HepG2 (cell line): ENCODE data around the gene FAM216A. TPM values are rescaled to one million over a fixed set of nuclear protein-coding genes. Genes with fewer than 3 reads are reported as not detected.

ENCODE experiments used
- AKAP8 ChIP-seq: sonication (generic); formaldehyde crosslinking; IDR thresholded peaks from 2 replicates; pipeline ENCODE4 v1.5.1; 2020; ENCODE audit warnings: mild to moderate bottlenecking, missing genetic modification reagents
- ATAD3A ChIP-seq: sonication (generic); formaldehyde crosslinking; IDR thresholded peaks from 2 replicates; pipeline ENCODE4 v1.4.0; 2020; ENCODE audit warnings: missing genetic modification reagents
- CC2D1A ChIP-seq: sonication (generic); formaldehyde crosslinking; IDR thresholded peaks from 2 replicates; pipeline ENCODE4 v1.8.1; 2023; ENCODE audit warnings: mild to moderate bottlenecking, missing genetic modification reagents
- CENPX ChIP-seq: sonication (generic); formaldehyde crosslinking; IDR thresholded peaks from 2 replicates; pipeline ENCODE4 v1.9.0; 2021; ENCODE audit warnings: mild to moderate bottlenecking, missing genetic modification reagents, moderate library complexity
- DNMT3B ChIP-seq: conservative IDR thresholded peaks from 2 replicates; pipeline ENCODE4 v1.6.1; 2016; ENCODE audit warnings: missing biosample characterization, control low read depth
- EEA1 ChIP-seq: sonication (generic); formaldehyde crosslinking; IDR thresholded peaks from 2 replicates; pipeline ENCODE4 v1.5.1; 2020; ENCODE audit warnings: mild to moderate bottlenecking, missing genetic modification reagents, borderline replicate concordance
- FOXC1 ChIP-seq: sonication (generic); formaldehyde crosslinking; IDR thresholded peaks from 2 replicates; pipeline ENCODE4 v1.8.0; 2022; ENCODE audit warnings: mild to moderate bottlenecking, missing genetic modification reagents, borderline replicate concordance
- HNRNPH1 ChIP-seq: fragments of 200-400 bp; formaldehyde crosslinking; optimal IDR thresholded peaks from 2 replicates; pipeline ENCODE3; 2017; ENCODE audit warnings: mild to moderate bottlenecking, low read depth, low read length
- HOXA3 ChIP-seq: sonication (generic); formaldehyde crosslinking; IDR thresholded peaks from 2 replicates; pipeline ENCODE4 v1.5.0; 2020; ENCODE audit warnings: missing genetic modification reagents
- PITX1 ChIP-seq: sonication (generic); formaldehyde crosslinking; IDR thresholded peaks from 2 replicates; pipeline ENCODE4 v1.5.1; 2020; ENCODE audit warnings: mild to moderate bottlenecking, missing genetic modification reagents
- SOX5 ChIP-seq: IDR thresholded peaks from 2 replicates; pipeline ENCODE4 v1.6.1; 2016; ENCODE audit warnings: borderline replicate concordance
- SP140L ChIP-seq: sonication (generic); formaldehyde crosslinking; IDR thresholded peaks from 2 replicates; pipeline ENCODE4 v1.4.0; 2020; ENCODE audit warnings: missing genetic modification reagents, borderline replicate concordance
- SPEN ChIP-seq: sonication (generic); formaldehyde crosslinking; IDR thresholded peaks from 2 replicates; pipeline ENCODE4 v1.5.1; 2020; ENCODE audit warnings: low read depth, mild to moderate bottlenecking, missing genetic modification reagents
- ZFP36L1 ChIP-seq: sonication (generic); formaldehyde crosslinking; IDR thresholded peaks from 2 replicates; pipeline ENCODE4 v1.8.0; 2022; ENCODE audit warnings: mild to moderate bottlenecking, missing genetic modification reagents, moderate library complexity
- ZNF326 ChIP-seq: sonication (generic); formaldehyde crosslinking; IDR thresholded peaks from 2 replicates; pipeline ENCODE4 v1.4.0; 2020; ENCODE audit warnings: missing genetic modification reagents, borderline replicate concordance
- ZNF367 ChIP-seq: sonication (generic); formaldehyde crosslinking; IDR thresholded peaks from 2 replicates; pipeline ENCODE4 v1.4.0; 2020; ENCODE audit warnings: missing genetic modification reagents, borderline replicate concordance
- ZNF740 ChIP-seq: sonication (generic); formaldehyde crosslinking; IDR thresholded peaks from 2 replicates; pipeline ENCODE4 v1.4.0; 2020; ENCODE audit warnings: missing genetic modification reagents
- ZNF883 ChIP-seq: sonication (generic); formaldehyde crosslinking; IDR thresholded peaks from 2 replicates; pipeline ENCODE4 v1.5.1; 2020; ENCODE audit warnings: mild to moderate bottlenecking, missing genetic modification reagents; ENCODE audit errors: not compliant biosample characterization
- polyA plus RNA-seq, 8 experiments: library from polyadenylated mRNA; depleted of rRNA in 3 of 8; stranded (reverse) in 7 of 8; unstranded in 1 of 8; fragments of >200 nt; fragmentation: Illumina TruSeq in 4 of 8; extraction: Trizol in 4 of 8; gene quantifications; 2 replicates each; pipeline versions ENCODE4 v1.2.1 to v1.2.3, GENCODE V29; 2011 to 2016; ENCODE audit warnings: low read depth in 4 of 8, missing spikeins in 1 of 8, mixed read lengths in 1 of 8; ENCODE audit not compliant: insufficient read depth in 1 of 8
- total RNA-seq, 5 experiments: library from RNA; depleted of rRNA; stranded (reverse); fragments of >200 nt; fragmentation: Illumina TruSeq; extraction: Trizol; gene quantifications; 2 replicates each; pipeline ENCODE4 v1.2.3, GENCODE V29; 2016; ENCODE audit warnings: low read depth in 1 of 5
- TF ChIP-seq, protein P1 (sequence below): sonication (generic); formaldehyde crosslinking; IDR thresholded peaks from 2 replicates; pipeline ENCODE4 v1.8.1; 2023; ENCODE audit warnings: missing genetic modification reagents, inconsistent platforms, borderline replicate concordance
- TF ChIP-seq, protein P2 (sequence below): sonication (generic); formaldehyde crosslinking; IDR thresholded peaks from 2 replicates; pipeline ENCODE4 v1.5.0; 2020; ENCODE audit warnings: missing genetic modification reagents, mild to moderate bottlenecking, borderline replicate concordance
- TF ChIP-seq, protein P3 (sequence below): sonication (generic); formaldehyde crosslinking; IDR thresholded peaks from 2 replicates; pipeline ENCODE4 v1.5.0; 2020; ENCODE audit warnings: missing genetic modification reagents
- TF ChIP-seq, protein P4 (sequence below): sonication (generic); formaldehyde crosslinking; IDR thresholded peaks from 2 replicates; pipeline ENCODE4 v1.8.0; 2022; ENCODE audit warnings: mild to moderate bottlenecking, missing genetic modification reagents; ENCODE audit not compliant: insufficient replicate concordance
- TF ChIP-seq, protein P5 (sequence below): sonication (generic); formaldehyde crosslinking; IDR thresholded peaks from 2 replicates; pipeline ENCODE4 v1.4.0; 2020; ENCODE audit warnings: mild to moderate bottlenecking, low read depth, missing genetic modification reagents

FAM216A gene
- total and polyA plus RNA-seq, 2 of the 13 experiments (the other 11 are each of a cell fraction or from before 2014, with no cell fraction given) = 20.3 to 31.2 TPM

- TF ChIP-seq ZNF883 (CRISPR knock-in tag) (no peak), SP140L (no peak; the same call in 1 of the 2 replicates), CENPX (CRISPR knock-in tag) (no peak), ZFP36L1 (CRISPR knock-in tag) (peak; percentile 54; the same call in 1 of the 2 replicates), EEA1 (CRISPR knock-in tag) (no peak; the same call in 1 of the 2 replicates), HNRNPH1 (no peak), ZNF367 (CRISPR knock-in tag) (0 out of 2 replicates have a peak, but pooled peaks have one; percentile 54), ZNF326 (CRISPR knock-in tag) (no peak), ZNF740 (CRISPR knock-in tag) (no peak), SPEN (CRISPR knock-in tag) (peak; percentile 89), PITX1 (peak; percentile 33; the same call in 1 of the 2 replicates), HOXA3 (CRISPR knock-in tag) (peak; percentile 68), FOXC1 (0 out of 2 replicates have a peak, but pooled peaks have one; percentile 45), SOX5 (CRISPR knock-in tag) (peak; percentile 18), DNMT3B (CRISPR knock-in tag) (no peak), ATAD3A (CRISPR knock-in tag) (no peak), CC2D1A (CRISPR knock-in tag) (0 out of 2 replicates have a peak, but pooled peaks have one; percentile 39), AKAP8 (CRISPR knock-in tag) (no peak)
- TF ChIP-seq, protein P1, sequence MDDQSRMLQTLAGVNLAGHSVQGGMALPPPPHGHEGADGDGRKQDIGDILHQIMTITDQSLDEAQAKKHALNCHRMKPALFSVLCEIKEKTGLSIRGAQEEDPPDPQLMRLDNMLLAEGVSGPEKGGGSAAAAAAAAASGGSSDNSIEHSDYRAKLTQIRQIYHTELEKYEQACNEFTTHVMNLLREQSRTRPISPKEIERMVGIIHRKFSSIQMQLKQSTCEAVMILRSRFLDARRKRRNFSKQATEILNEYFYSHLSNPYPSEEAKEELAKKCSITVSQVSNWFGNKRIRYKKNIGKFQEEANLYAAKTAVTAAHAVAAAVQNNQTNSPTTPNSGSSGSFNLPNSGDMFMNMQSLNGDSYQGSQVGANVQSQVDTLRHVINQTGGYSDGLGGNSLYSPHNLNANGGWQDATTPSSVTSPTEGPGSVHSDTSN = no peak
- TF ChIP-seq, protein P2, sequence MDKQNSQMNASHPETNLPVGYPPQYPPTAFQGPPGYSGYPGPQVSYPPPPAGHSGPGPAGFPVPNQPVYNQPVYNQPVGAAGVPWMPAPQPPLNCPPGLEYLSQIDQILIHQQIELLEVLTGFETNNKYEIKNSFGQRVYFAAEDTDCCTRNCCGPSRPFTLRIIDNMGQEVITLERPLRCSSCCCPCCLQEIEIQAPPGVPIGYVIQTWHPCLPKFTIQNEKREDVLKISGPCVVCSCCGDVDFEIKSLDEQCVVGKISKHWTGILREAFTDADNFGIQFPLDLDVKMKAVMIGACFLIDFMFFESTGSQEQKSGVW (CRISPR knock-in tag) = no peak
- TF ChIP-seq, protein P3, sequence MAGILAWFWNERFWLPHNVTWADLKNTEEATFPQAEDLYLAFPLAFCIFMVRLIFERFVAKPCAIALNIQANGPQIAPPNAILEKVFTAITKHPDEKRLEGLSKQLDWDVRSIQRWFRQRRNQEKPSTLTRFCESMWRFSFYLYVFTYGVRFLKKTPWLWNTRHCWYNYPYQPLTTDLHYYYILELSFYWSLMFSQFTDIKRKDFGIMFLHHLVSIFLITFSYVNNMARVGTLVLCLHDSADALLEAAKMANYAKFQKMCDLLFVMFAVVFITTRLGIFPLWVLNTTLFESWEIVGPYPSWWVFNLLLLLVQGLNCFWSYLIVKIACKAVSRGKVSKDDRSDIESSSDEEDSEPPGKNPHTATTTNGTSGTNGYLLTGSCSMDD = no peak
- TF ChIP-seq, protein P4, sequence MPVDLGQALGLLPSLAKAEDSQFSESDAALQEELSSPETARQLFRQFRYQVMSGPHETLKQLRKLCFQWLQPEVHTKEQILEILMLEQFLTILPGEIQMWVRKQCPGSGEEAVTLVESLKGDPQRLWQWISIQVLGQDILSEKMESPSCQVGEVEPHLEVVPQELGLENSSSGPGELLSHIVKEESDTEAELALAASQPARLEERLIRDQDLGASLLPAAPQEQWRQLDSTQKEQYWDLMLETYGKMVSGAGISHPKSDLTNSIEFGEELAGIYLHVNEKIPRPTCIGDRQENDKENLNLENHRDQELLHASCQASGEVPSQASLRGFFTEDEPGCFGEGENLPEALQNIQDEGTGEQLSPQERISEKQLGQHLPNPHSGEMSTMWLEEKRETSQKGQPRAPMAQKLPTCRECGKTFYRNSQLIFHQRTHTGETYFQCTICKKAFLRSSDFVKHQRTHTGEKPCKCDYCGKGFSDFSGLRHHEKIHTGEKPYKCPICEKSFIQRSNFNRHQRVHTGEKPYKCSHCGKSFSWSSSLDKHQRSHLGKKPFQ = no peak
- TF ChIP-seq, protein P5, sequence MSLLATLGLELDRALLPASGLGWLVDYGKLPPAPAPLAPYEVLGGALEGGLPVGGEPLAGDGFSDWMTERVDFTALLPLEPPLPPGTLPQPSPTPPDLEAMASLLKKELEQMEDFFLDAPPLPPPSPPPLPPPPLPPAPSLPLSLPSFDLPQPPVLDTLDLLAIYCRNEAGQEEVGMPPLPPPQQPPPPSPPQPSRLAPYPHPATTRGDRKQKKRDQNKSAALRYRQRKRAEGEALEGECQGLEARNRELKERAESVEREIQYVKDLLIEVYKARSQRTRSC (CRISPR knock-in tag) = no peak
Measured at GRCh38 chr12:110468214-110469048, at the start of gene FAM216A, which contains the start of gene GPN3 (continued).
